OCI-LY7 (cell line): Measurements from ENCODE around the gene ERBB2. TPM values are rescaled to one million over a fixed set of nuclear protein-coding genes. Genes with fewer than 3 reads are reported as not detected.

Experiments used
- BruUV-seq: library from RNA; stranded (reverse); fragments of 400-500 nt; replicated peaks from 2 replicates; lab custom pipeline; 2021; lab: Mats Ljungman, UMichigan
- CTCF ChIA-PET: fragments of 300-600 bp; sonication (Branson Sonifier 250); formaldehyde crosslinking; loops from one replicate; lab custom pipeline; 2022; ENCODE audit warnings: antibody characterized with exemption; ENCODE audit not compliant: unreplicated experiment; lab: Charles Lee
- POLR2A ChIA-PET: fragments of 300-600 bp; sonication (Branson Sonifier 250); formaldehyde crosslinking; loops from one replicate; lab custom pipeline; 2022; ENCODE audit warnings: antibody characterized with exemption; lab: Charles Lee
- DNase-seq: peaks from one replicate; pipeline ENCODE4 v3.0.0-alpha.2; 2015; ENCODE audit warnings: low spot score
- H2AFZ ChIP-seq: fragments of 200-600 bp; sonication (generic), shearing (Covaris generic); 2 replicates; pipeline ENCODE4 v1.6.1; 2014; ENCODE audit warnings: mild to moderate bottlenecking, antibody characterized with exemption, low read length, moderate library complexity
- H3K27ac ChIP-seq: fragments of 200-600 bp; sonication (generic); 2 replicates; pipeline ENCODE4 v1.5.1; 2014; ENCODE audit warnings: mixed run types, low read depth, mild to moderate bottlenecking, moderate library complexity, low read length, inconsistent platforms; ENCODE audit not compliant: poor library complexity, severe bottlenecking
- H3K36me3 ChIP-seq: fragments of 200-600 bp; sonication (generic); 2 replicates; pipeline ENCODE4 v1.6.1; 2014; ENCODE audit warnings: mild to moderate bottlenecking, antibody characterized with exemption, low read length, moderate library complexity, mixed read lengths; ENCODE audit not compliant: insufficient read depth
- H3K4me1 ChIP-seq: fragments of 200-600 bp; sonication (generic); 2 replicates; pipeline ENCODE4 v1.5.1; 2014; ENCODE audit warnings: mild to moderate bottlenecking, low read length; ENCODE audit not compliant: insufficient read depth, poor library complexity, severe bottlenecking
- H3K4me2 ChIP-seq: fragments of 200-600 bp; sonication (generic); 2 replicates; pipeline ENCODE4 v1.6.1; 2014; ENCODE audit warnings: mild to moderate bottlenecking, low read length
- H3K4me3 ChIP-seq: fragments of 200-600 bp; sonication (generic); 2 replicates; pipeline ENCODE4 v1.5.1; 2014; ENCODE audit warnings: mild to moderate bottlenecking, low read depth, low read length; ENCODE audit not compliant: poor library complexity, severe bottlenecking
- H3K79me2 ChIP-seq: fragments of 200-600 bp; sonication (generic); 2 replicates; pipeline ENCODE4 v1.6.1; 2016; ENCODE audit warnings: low read depth, mild to moderate bottlenecking, low read length, moderate library complexity, mixed read lengths; ENCODE audit not compliant: insufficient read depth
- H3K9me2 ChIP-seq: fragments of 200-600 bp; sonication (generic); 2 replicates; pipeline ENCODE4 v1.6.1; 2016; ENCODE audit warnings: mild to moderate bottlenecking, low read length, mixed read lengths; ENCODE audit not compliant: insufficient read depth
- H3K9me3 ChIP-seq: fragments of 200-600 bp; sonication (generic); 2 replicates; pipeline ENCODE4 v1.6.1; 2014; ENCODE audit warnings: mild to moderate bottlenecking, mixed run types, low read length, mixed read lengths
- H4K20me1 ChIP-seq: fragments of 200-600 bp; sonication (generic); 2 replicates; pipeline ENCODE4 v1.6.1; 2014; ENCODE audit warnings: mild to moderate bottlenecking, antibody characterized with exemption, low read length, moderate library complexity, mixed read lengths; ENCODE audit not compliant: insufficient read depth
- CTCF ChIP-seq: fragments of 200-600 bp; sonication (generic); conservative IDR thresholded peaks from 2 replicates; pipeline ENCODE4 v1.5.1; 2014; ENCODE audit warnings: mild to moderate bottlenecking, antibody characterized with exemption, low read length, moderate library complexity, mixed read lengths
- EZH2phosphoT487 ChIP-seq: fragments of 200-600 bp; sonication (generic); IDR thresholded peaks from 2 replicates; pipeline ENCODE4 v1.6.1; 2018; ENCODE audit warnings: low read depth, borderline replicate concordance, mild to moderate bottlenecking, mixed run types, antibody characterized with exemption, low read length, moderate library complexity, mixed read lengths
- intact Hi-C: fragments of 100-400 bp; cut with micrococcal nuclease; formaldehyde crosslinking; loops from one replicate; pipeline ENCODE4 v1.10.0; 2022; ENCODE audit not compliant: unreplicated experiment
- total RNA-seq, 2 experiments: library from RNA; depleted of rRNA in 1 of 2; stranded (reverse); fragments of >200 nt in 1 of 2; shearing (Covaris generic) in 1 of 2; gene quantifications; 2 replicates each; pipeline ENCODE4 v1.2.3, GENCODE V29; 2014 to 2022

ERBB2 gene
- total RNA-seq, 2 experiments from 2014 or later, result 6.5 to 11.4 TPM

GRCh38 chr17:39687546-39688474 lies 12.1 kb upstream of the ERBB2 start, which contains the start of gene PGAP3:
TSS of gene PGAP3 (minus strand) at chr17:39688057. CDS start at chr17:39688014, 43 bp downstream.
- ChIA-PET POLR2A (interaction anchor here (0.6 to 1.3 kb wide), 7 partner anchors 13 to 285 kb away, joined by 3 to 5 read pairs (median 3); partner anchors contain the start of gene STARD3), CTCF (interaction anchor here (1.0 kb wide), 2 partner anchors 17 to 33 kb away, joined by 4 to 5 read pairs; no protein-coding TSS in a partner anchor)
- peaks cover 17% of the 10 kb centered on the region for H3K4me1 ChIP-seq
- no peaks in the 10 kb centered on the region for H3K36me3 ChIP-seq
- H3K4me2 ChIP-seq, result peak within 1 kb of the TSS; percentile 99
- TF ChIP-seq EZH2phosphoT487 (no peak), CTCF (peak; percentile 32; the same call in 1 of the 2 replicates)
- no peaks in the 10 kb centered on the region for H3K9me2 ChIP-seq
- H3K79me2 ChIP-seq, result 0 out of 2 replicates have a peak, but pooled peaks cover 10% of the 10 kb centered on the region
- H2AFZ ChIP-seq, result peak within 1 kb of the TSS; percentile 83
- peak; percentile 96 for DNase-seq
- H3K27ac ChIP-seq, result peak within 1 kb of the TSS; percentile 91
- H4K20me1 ChIP-seq, result no peaks in the 10 kb centered on the region
- BruUV-seq, result no TSS peak
- no peaks in the 10 kb centered on the region for H3K9me3 ChIP-seq
- intact Hi-C loops, result loop anchor here (5.0 kb wide), 1 partner anchor 64 kb away; no protein-coding TSS in a partner anchor
- peak within 1 kb of the TSS; percentile 89 for H3K4me3 ChIP-seq

- Histone ChIP-seq H3K4me2 (peak overlapping the region; percentile 99), H3K4me3 (peak overlapping the region; percentile 89), H4K20me1 (no peaks in the 10 kb centered on the region), H3K79me2 (0 out of 2 replicates have a peak, but pooled peaks cover 10% of the 10 kb centered on the region), H3K27ac (peak overlapping the region; percentile 91), H2AFZ (peak overlapping the region; percentile 83), H3K36me3 (no peaks in the 10 kb centered on the region), H3K9me3 (no peaks in the 10 kb centered on the region), H3K4me1 (peaks cover 17% of the 10 kb centered on the region), H3K9me2 (no peaks in the 10 kb centered on the region)
- TSS peak; percentile 97 for BruUV-seq
- CTCF ChIA-PET, result interaction anchor here (1.0 kb wide), 2 partner anchors 17 to 34 kb away, joined by 4 to 5 read pairs; no protein-coding TSS in a partner anchor
- TF ChIP-seq CTCF (no peak), EZH2phosphoT487 (no peak)
- intact Hi-C loops, result loop anchor here (5.0 kb wide), 1 partner anchor 64 kb away; no protein-coding TSS in a partner anchor
- POLR2A ChIA-PET, result interaction anchor here (0.6 to 1.3 kb wide), 5 partner anchors 13 to 178 kb away, joined by 3 to 5 read pairs (median 3); partner anchors contain the start of gene STARD3
- no peak for DNase-seq
Observed at GRCh38 chr17:39688475-39688835, 11.4 kb upstream of the ERBB2 start.
